GM18517 (cell line): ENCODE results near the gene PET100.
"Not testable (repeated sequence)": the region's sequence is repeated elsewhere in the genome, so short reads cannot be mapped to it uniquely, and the experiment has no call there.

ENCODE experiments used
- ATAC-seq: cut with Tn5 transposase; IDR thresholded peaks from one replicate; pipeline ENCODE4 v1.9.1; 2021; ENCODE audit warnings: mild to moderate bottlenecking, moderate library complexity; ENCODE audit not compliant: unreplicated experiment

Gene PET100

GRCh38 chr19:7632340-7633203 is 3.0 kb downstream of the PET100 start:
- no peak for ATAC-seq

GRCh38 chr19:7633698-7634097 is 4.1 kb downstream of the PET100 start, which contains the start of gene PCP2:
PCP2 (minus strand) TSS chr19:7633719; CDS start chr19:7633457, 262 bp downstream.
- no peak for ATAC-seq

- ATAC-seq, result no peak
Observed at GRCh38 chr19:7635670-7636069, 6.1 kb downstream of the PET100 start.

- ATAC-seq, result no peak
Observed at GRCh38 chr19:7636317-7636690, 6.7 kb downstream of the PET100 start.

- ATAC-seq, result no peak
Observed at GRCh38 chr19:7636691-7637373, 7.2 kb downstream of the PET100 start, which contains the start of gene STXBP2. STXBP2 (plus strand) TSS chr19:7637110; CDS start chr19:7637150, 40 bp downstream.

GRCh38 chr19:7637374-7638256 is 8.0 kb downstream of the PET100 start:
- no peak for ATAC-seq

- no peak for ATAC-seq
Observed at GRCh38 chr19:7638802-7639465, 9.3 kb downstream of the PET100 start.

- no peak for ATAC-seq
Observed at GRCh38 chr19:7639863-7640348, 10.3 kb downstream of the PET100 start.

GRCh38 chr19:7640803-7641202 is 11.2 kb downstream of the PET100 start:
- no peak for ATAC-seq

GRCh38 chr19:7641290-7642276 is 12.0 kb downstream of the PET100 start:
- no peak for ATAC-seq

GRCh38 chr19:7642295-7643030 is 12.9 kb downstream of the PET100 start:
- no peak for ATAC-seq

GRCh38 chr19:7643031-7643415 is 13.4 kb downstream of the PET100 start:
- no peak for ATAC-seq

GRCh38 chr19:7643629-7644549 is 14.3 kb downstream of the PET100 start:
- not testable (repeated sequence) for ATAC-seq

GRCh38 chr19:7644550-7644877 is 14.9 kb downstream of the PET100 start:
- no peak for ATAC-seq

- no peak for ATAC-seq
Observed at GRCh38 chr19:7645163-7645562, 15.6 kb downstream of the PET100 start.

- no peak for ATAC-seq
Observed at GRCh38 chr19:7645656-7646425, 16.2 kb downstream of the PET100 start.

- no peak for ATAC-seq
Observed at GRCh38 chr19:7646426-7646700, 16.8 kb downstream of the PET100 start.
